H1 (cell line): Measurements from ENCODE around the gene CCL26.

Source experiments
- CHD1 ChIP-seq: IDR thresholded peaks from 2 replicates; pipeline ENCODE4 v1.6.1; 2012; ENCODE audit warnings: low read depth, low read length, improper control_type of control experiment
- CTCF ChIP-seq, 3 experiments: IDR thresholded peaks; 1 replicate in 2 of 3; 2 replicates in 1 of 3; pipeline versions ENCODE4 v1.5.1 to v1.6.1; 2011; ENCODE audit warnings: low read length in 3 of 3, mild to moderate bottlenecking in 3 of 3, inconsistent platforms in 2 of 3, low read depth in 1 of 3, moderate library complexity in 1 of 3; ENCODE audit not compliant: insufficient read depth in 1 of 3; ENCODE audit errors: control extremely low read depth in 1 of 3
- EP300 ChIP-seq, 2 experiments: IDR thresholded peaks; 1 replicate in 1 of 2; 2 replicates in 1 of 2; pipeline ENCODE4 v1.6.1; 2011 to 2012; ENCODE audit warnings: low read depth in 2 of 2, low read length in 2 of 2, mild to moderate bottlenecking in 2 of 2, borderline replicate concordance in 1 of 2, inconsistent platforms in 1 of 2, moderate library complexity in 1 of 2
- EZH2 ChIP-seq: fragments of 200-600 bp; sonication (generic); IDR thresholded peaks from 2 replicates; pipeline ENCODE4 v1.7.1; 2012; ENCODE audit warnings: low read depth, mild to moderate bottlenecking, moderate library complexity, low read length, inconsistent platforms; ENCODE audit not compliant: severe bottlenecking
- HDAC2 ChIP-seq, 2 experiments: fragments of 300-600 bp in 1 of 2; sonication (generic) in 1 of 2; IDR thresholded peaks; 2 replicates each; pipeline ENCODE4 v1.6.1; 2011 to 2012; ENCODE audit warnings: low read depth in 2 of 2, low read length in 2 of 2, mild to moderate bottlenecking in 2 of 2, moderate library complexity in 2 of 2, borderline replicate concordance in 1 of 2, inconsistent platforms in 1 of 2
- KDM1A ChIP-seq: fragments of 200-600, 300-600 bp; sonication (generic); IDR thresholded peaks from 2 replicates; pipeline ENCODE4 v1.7.1; 2016; ENCODE audit warnings: mild to moderate bottlenecking, low read length, borderline replicate concordance
- MAX ChIP-seq: IDR thresholded peaks from 2 replicates; pipeline ENCODE4 v1.6.1; 2012; ENCODE audit warnings: inconsistent platforms
- POLR2A ChIP-seq, 2 experiments: IDR thresholded peaks; 1 replicate in 1 of 2; 2 replicates in 1 of 2; pipeline ENCODE4 v1.6.1; 2011; ENCODE audit warnings: low read depth in 2 of 2, low read length in 2 of 2, mild to moderate bottlenecking in 2 of 2; ENCODE audit errors: control extremely low read depth in 1 of 2
- POLR2AphosphoS5 ChIP-seq: IDR thresholded peaks from 2 replicates; pipeline ENCODE4 v1.6.1; 2011; ENCODE audit warnings: low read depth, low read length
- RFX5 ChIP-seq: IDR thresholded peaks from 2 replicates; pipeline ENCODE4 v1.6.1; 2011; ENCODE audit warnings: low read depth, low read length, improper control_type of control experiment, borderline replicate concordance
- SIN3A ChIP-seq, 2 experiments: IDR thresholded peaks in 1 of 2; conservative IDR thresholded peaks in 1 of 2; 2 replicates each; pipeline ENCODE4 v1.6.1; 2011 to 2012; ENCODE audit warnings: low read length in 2 of 2, improper control_type of control experiment in 1 of 2, low read depth in 1 of 2, mild to moderate bottlenecking in 1 of 2
- SUZ12 ChIP-seq: fragments of 200-600 bp; sonication (generic); IDR thresholded peaks from 2 replicates; pipeline ENCODE4 v1.6.1; 2012; ENCODE audit warnings: mild to moderate bottlenecking, inconsistent platforms, low read length, moderate library complexity, mixed read lengths
- TEAD4 ChIP-seq: IDR thresholded peaks from 2 replicates; pipeline ENCODE4 v1.6.1; 2012; ENCODE audit warnings: low read depth, low read length, inconsistent platforms, mixed read lengths
- ZNF274 ChIP-seq: IDR thresholded peaks from 2 replicates; pipeline ENCODE4 v1.7.0; 2012; ENCODE audit warnings: low read length, borderline replicate concordance; ENCODE audit errors: extremely low read depth

GRCh38 chr7:75817116-75817515 is 45.1 kb upstream of the CCL26 start:
- TF ChIP-seq TEAD4: no peak
- TF ChIP-seq EP300 (IDR thresholded peaks at IDR 0.05; ENCODE audit: borderline replicate concordance in 1 of 2, low read depth in 2 of 2, low read length in 2 of 2): no peak
- no peak for TF ChIP-seq POLR2A (IDR thresholded peaks at IDR 0.05; ENCODE audit: control extremely low read depth in 1 of 2, low read depth in 2 of 2, low read length in 2 of 2)
- no peak for TF ChIP-seq SIN3A (conservative IDR thresholded peaks at IDR 0.05 in 1 of 2, IDR thresholded peaks at IDR 0.05 in 1 of 2; ENCODE audit: low read depth in 1 of 2, low read length in 2 of 2)
- TF ChIP-seq CTCF (IDR thresholded peaks at IDR 0.05; ENCODE audit: control extremely low read depth in 1 of 3, insufficient read depth in 1 of 3, low read depth in 1 of 3, low read length in 3 of 3): no peak
- TF ChIP-seq MAX: no peak
- no peak for TF ChIP-seq EZH2
- no peak for TF ChIP-seq POLR2AphosphoS5
- no peak for TF ChIP-seq ZNF274
- TF ChIP-seq HDAC2 (IDR thresholded peaks at IDR 0.05; ENCODE audit: borderline replicate concordance in 1 of 2, low read depth in 2 of 2, low read length in 2 of 2): no peak
- TF ChIP-seq CHD1: no peak
- TF ChIP-seq SUZ12: no peak
- TF ChIP-seq RFX5: no peak
- TF ChIP-seq KDM1A: no peak
